ENCODE data around the gene FXYD6. TPM values are rescaled to one million over a fixed set of nuclear protein-coding genes. Genes with fewer than 3 reads are reported as not detected.

Gene FXYD6
- total and polyA plus RNA-seq, 2 of the 8 experiments (the other 6 are each of a cell fraction or from before 2014, with no cell fraction given), result 44.6 to 117 TPM

- Histone ChIP-seq H3K4me1 (replicated peaks in 1 of 4; ENCODE audit: control insufficient read depth in 3 of 4, insufficient read depth in 4 of 4, low read length in 3 of 4) (no peaks in the 10 kb centered on the region), H4K91ac (replicated peaks; ENCODE audit: insufficient read length, low read length) (no peak overlapping the region), H4K5ac (ENCODE audit: insufficient read length, low read depth, low read length) (no peak overlapping the region), H3K4me3 (ENCODE audit: extremely low read depth in 1 of 4, insufficient read depth in 2 of 4, low read depth in 3 of 4, low read length in 4 of 4) (no peak overlapping the region), H3K18ac (ENCODE audit: extremely low read depth, low read length) (no peak overlapping the region), H2BK20ac (ENCODE audit: low read length) (no peak overlapping the region), H4K8ac (ENCODE audit: extremely low read depth, insufficient read depth, low read length) (no peak overlapping the region), H3K9me3 (ENCODE audit: insufficient read depth in 2 of 2, low read depth in 1 of 2, low read length in 1 of 2) (no peaks in the 10 kb centered on the region), H2BK15ac (ENCODE audit: low read length) (no peak overlapping the region), H3K79me2 (ENCODE audit: control insufficient read depth in 1 of 2, insufficient read depth in 2 of 2, low read length in 2 of 2) (no peaks in the 10 kb centered on the region), H2BK5ac (ENCODE audit: low read depth, low read length) (no peak overlapping the region), H3K14ac (ENCODE audit: insufficient read length) (no peak overlapping the region), H2BK12ac (ENCODE audit: low read depth, low read length) (no peak overlapping the region), H3K79me1 (ENCODE audit: low read depth, low read length) (no peaks in the 10 kb centered on the region), H3K23me2 (ENCODE audit: low read depth, low read length) (no peaks in the 10 kb centered on the region; the same call in 1 of the 2 replicates), H3K27me3 (replicated peaks in 1 of 4; ENCODE audit: control insufficient read depth in 3 of 4, extremely low read depth in 1 of 4, insufficient read depth in 3 of 4, low read length in 3 of 4) (peaks cover 0 to 2% (median 0%) of the 10 kb centered on the region in 4 experiments; a peak in 1 of 7 replicates), H3K27ac (ENCODE audit: low read depth, low read length) (no peak overlapping the region), H4K20me1 (replicated peaks in 1 of 2; ENCODE audit: control insufficient read depth in 1 of 2, insufficient read depth in 2 of 2, low read length in 2 of 2) (no peaks in the 10 kb centered on the region), H3K4me2 (ENCODE audit: insufficient read depth in 1 of 2, low read depth in 2 of 2, low read length in 2 of 2) (no peak overlapping the region), H2AFZ (ENCODE audit: low read length) (no peak overlapping the region), H3K9ac (replicated peaks in 1 of 4; ENCODE audit: extremely low read depth in 1 of 4, low read depth in 3 of 4, low read length in 3 of 4) (no peak overlapping the region), H3K36me3 (ENCODE audit: control insufficient read depth in 2 of 4, insufficient read depth in 4 of 4, low read length in 3 of 4) (no peaks in the 10 kb centered on the region), H3K23ac (ENCODE audit: insufficient read length) (no peak overlapping the region), H2AK5ac (ENCODE audit: low read depth, low read length) (no peak overlapping the region), H3K56ac (replicated peaks; ENCODE audit: insufficient read length, low read depth, low read length) (no peak overlapping the region), H2BK120ac (replicated peaks; ENCODE audit: low read depth, low read length) (no peak overlapping the region), H3K4ac (replicated peaks; ENCODE audit: insufficient read length, low read depth, low read length) (no peak overlapping the region)
- WGBS, 2 experiments (ENCODE audit: extremely low coverage in 1 of 2, insufficient coverage in 1 of 2, insufficient read length in 1 of 2, insufficient replicate concordance in 2 of 2, low coverage in 1 of 2, low lambda C conversion rate in 2 of 2, missing lambda C conversion rate in 1 of 2), result 92% methylated on average over 3 of the region's 3 CpGs; no CpG with 5 or more reads in 1 of the 2 experiments
- TF ChIP-seq SIRT6 (IDR thresholded peaks at IDR 0.05; ENCODE audit: low read length) (no peak), SP1 (IDR thresholded peaks at IDR 0.05; ENCODE audit: low read depth, low read length) (no peak), ATF2 (IDR thresholded peaks at IDR 0.05; ENCODE audit: low read length) (no peak), KDM1A (IDR thresholded peaks at IDR 0.05; ENCODE audit: borderline replicate concordance, low read length) (peak; percentile 67; the same call in 1 of the 2 replicates)
- ChIA-PET POLR2A (ENCODE audit: partially characterized antibody) (no interaction called here), CTCF (ENCODE audit: partially characterized antibody) (interaction anchor here (0.7 to 2.4 kb wide), 5 partner anchors 9 to 74 kb away, joined by 3 to 8 read pairs (median 3); no protein-coding TSS in a partner anchor)
- DNase-seq (ENCODE audit: low read depth in 1 of 2, low spot score in 2 of 2) (no peak), FAIRE-seq (no peak)
These were observed 16.2 kb upstream of the FXYD6 start for GRCh38 chr11:117892651-117893050.
